PFSK-1 (cell line): Measurements from ENCODE around the gene C1orf141.

ENCODE experiments used
- FOXP2 ChIP-seq: optimal IDR thresholded peaks from 2 replicates; pipeline ENCODE3; 2011; ENCODE audit warnings: borderline replicate concordance, control low read depth, inconsistent platforms; ENCODE audit not compliant: insufficient read depth; ENCODE audit errors: extremely low read length, extremely low read depth
- POLR2AphosphoS5 ChIP-seq: IDR thresholded peaks from 2 replicates; pipeline ENCODE4 v1.6.1; 2012; ENCODE audit warnings: low read depth, mild to moderate bottlenecking, control low read depth, low read length, moderate library complexity
- REST ChIP-seq, 2 experiments: IDR thresholded peaks; 2 replicates each; pipeline versions ENCODE4 v1.6.1 to v1.8.0; 2011 to 2012; ENCODE audit warnings: low read depth in 2 of 2, low read length in 2 of 2, control low read depth in 1 of 2, inconsistent platforms in 1 of 2, mild to moderate bottlenecking in 1 of 2, moderate library complexity in 1 of 2; ENCODE audit not compliant: insufficient read depth in 1 of 2
- SIN3A ChIP-seq: IDR thresholded peaks from 2 replicates; pipeline ENCODE4 v1.6.1; 2012; ENCODE audit warnings: mild to moderate bottlenecking, low read length, moderate library complexity, borderline replicate concordance; ENCODE audit not compliant: insufficient read depth
- TAF1 ChIP-seq: IDR thresholded peaks from 2 replicates; pipeline ENCODE4 v1.6.1; 2012; ENCODE audit warnings: low read length, control low read depth, borderline replicate concordance; ENCODE audit not compliant: insufficient read depth

The C1orf141 gene

GRCh38 chr1:67072749-67073148 is 62.0 kb downstream of the C1orf141 start:
- TF ChIP-seq POLR2AphosphoS5 (no peak), FOXP2 (no peak), SIN3A (no peak), TAF1 (no peak), REST (IDR thresholded peaks at IDR 0.05; ENCODE audit: insufficient read depth in 1 of 2, low read depth in 2 of 2, low read length in 2 of 2) (no peak)

GRCh38 chr1:67062412-67062811 is 72.4 kb downstream of the C1orf141 start:
- TF ChIP-seq TAF1 (no peak), SIN3A (no peak), REST (IDR thresholded peaks at IDR 0.05; ENCODE audit: insufficient read depth in 1 of 2, low read depth in 2 of 2, low read length in 2 of 2) (no peak), POLR2AphosphoS5 (no peak), FOXP2 (no peak)

GRCh38 chr1:67061266-67061665 is 73.5 kb downstream of the C1orf141 start:
- TF ChIP-seq TAF1 (no peak), SIN3A (no peak), POLR2AphosphoS5 (no peak), FOXP2 (no peak), REST (IDR thresholded peaks at IDR 0.05; ENCODE audit: insufficient read depth in 1 of 2, low read depth in 2 of 2, low read length in 2 of 2) (no peak)

GRCh38 chr1:67060811-67061218 is 74.0 kb downstream of the C1orf141 start:
- TF ChIP-seq SIN3A (no peak), TAF1 (no peak)

GRCh38 chr1:67059346-67059745 is 75.4 kb downstream of the C1orf141 start:
- no peak for TF ChIP-seq TAF1
- TF ChIP-seq REST (IDR thresholded peaks at IDR 0.05; ENCODE audit: insufficient read depth in 1 of 2, low read depth in 2 of 2, low read length in 2 of 2) = no peak
